ENCODE results near the gene COX14.

COX14 gene

DNA sequence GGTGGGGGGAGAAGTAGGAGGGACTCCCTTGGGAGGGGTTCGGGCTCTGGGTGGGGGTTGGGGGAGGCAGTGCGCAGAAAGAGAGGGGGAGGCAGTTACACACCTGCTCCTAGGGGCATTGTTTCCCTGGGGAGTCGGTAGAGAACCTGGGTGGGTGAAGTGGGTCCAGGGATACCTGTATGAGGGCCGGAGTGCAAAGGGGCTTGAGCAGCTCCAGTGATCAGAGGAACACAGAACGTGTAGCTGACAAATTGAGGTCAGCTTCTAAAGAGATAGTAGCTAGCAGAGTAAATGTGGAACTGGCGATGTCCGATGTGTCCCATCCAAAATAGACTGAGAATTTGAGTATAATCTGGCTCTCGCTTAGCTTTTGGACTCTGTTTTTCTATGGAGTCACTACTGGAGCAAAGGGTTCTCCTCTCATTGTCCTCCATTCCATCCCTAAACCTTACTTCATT is 26.4 kb upstream of the COX14 start:
- no peak for DNase-seq

- DNase-seq, result no peak
These were observed 25.9 kb upstream of the COX14 start for GRCh38 chr12:50086148-50086547.

DNA sequence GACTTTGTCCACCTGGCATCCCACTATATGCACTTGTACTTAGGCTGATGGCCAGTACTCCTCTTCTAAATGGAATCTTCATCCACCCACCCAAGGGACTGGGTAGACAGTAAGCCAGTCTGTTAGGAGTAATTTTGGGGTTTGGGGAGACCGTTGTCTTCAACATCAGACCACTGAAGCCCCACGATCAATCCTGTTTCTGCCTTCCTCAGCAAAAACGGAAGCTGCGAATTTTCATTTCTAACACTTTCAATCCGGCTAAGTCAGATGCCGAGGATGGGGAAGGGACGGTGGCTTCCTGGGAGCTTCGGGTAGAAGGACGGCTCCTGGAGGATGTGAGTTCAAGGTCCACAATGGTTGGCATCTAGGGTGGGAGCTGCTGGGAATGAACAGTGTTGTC is 24.9 kb upstream of the COX14 start:
- DNase-seq, result no peak

- DNase-seq, result no peak
These were observed 24.0 kb upstream of the COX14 start for GRCh38 chr12:50087995-50088394.

DNA sequence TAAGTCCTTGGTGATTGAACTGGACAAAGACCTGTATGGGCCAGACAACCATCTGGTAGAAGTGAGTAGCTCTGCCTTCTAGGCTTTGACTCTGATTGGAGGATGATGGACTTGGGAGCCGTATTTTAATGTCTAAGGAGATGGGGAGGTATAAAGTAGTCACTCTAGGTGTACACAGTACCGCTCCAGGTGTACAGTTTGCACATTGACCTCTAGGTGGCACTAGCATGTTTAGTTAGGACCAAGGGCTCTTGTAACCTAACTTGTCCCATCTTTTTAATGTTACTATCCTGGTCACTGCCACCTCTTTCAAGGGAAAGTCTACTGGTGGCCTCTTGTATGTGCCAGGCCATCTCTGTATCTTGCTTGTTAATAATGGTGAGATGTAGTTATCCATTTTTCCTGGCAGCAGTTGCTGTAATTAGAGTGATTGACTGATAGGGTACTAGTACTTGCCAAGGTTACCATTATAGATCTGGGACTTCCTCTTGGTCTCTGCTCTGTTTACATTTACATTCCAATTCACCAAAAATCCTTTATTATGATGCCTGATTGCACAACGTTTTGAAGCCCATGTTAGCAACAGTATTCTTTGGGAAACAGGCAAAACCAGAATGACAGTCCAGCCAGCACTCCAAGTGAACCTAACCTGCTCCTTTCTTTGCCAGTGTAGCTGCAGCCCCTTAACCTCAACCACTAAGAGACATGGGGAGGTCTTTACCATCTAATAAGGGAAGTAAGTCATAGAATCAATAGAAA is 23.3 kb upstream of the COX14 start:
- no peak for DNase-seq

DNA sequence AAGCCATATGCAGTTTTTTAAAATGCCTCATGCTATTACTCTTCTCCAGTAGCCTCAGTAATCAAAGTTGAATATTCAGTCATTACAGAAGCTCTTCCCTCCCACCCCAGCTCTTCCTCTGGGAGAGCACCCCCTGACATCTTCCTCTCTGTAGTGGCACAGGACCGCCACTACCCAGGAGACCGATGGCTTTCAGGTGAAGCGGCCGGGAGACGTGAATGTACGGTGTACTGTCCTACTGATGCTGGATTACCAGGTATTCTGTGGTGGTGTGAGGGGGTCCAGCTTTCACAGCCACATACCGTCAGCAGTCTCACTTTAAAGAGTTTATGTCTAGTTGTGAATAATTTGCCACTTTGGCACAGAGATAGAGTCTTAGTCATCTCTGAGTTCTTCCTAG is 22.3 kb upstream of the COX14 start:
- no peak for DNase-seq

- DNase-seq, result no peak
These were observed 21.6 kb upstream of the COX14 start for GRCh38 chr12:50090391-50090790.

- no peak for DNase-seq
These were observed 14.1 kb upstream of the COX14 start for GRCh38 chr12:50097952-50098351.

DNA sequence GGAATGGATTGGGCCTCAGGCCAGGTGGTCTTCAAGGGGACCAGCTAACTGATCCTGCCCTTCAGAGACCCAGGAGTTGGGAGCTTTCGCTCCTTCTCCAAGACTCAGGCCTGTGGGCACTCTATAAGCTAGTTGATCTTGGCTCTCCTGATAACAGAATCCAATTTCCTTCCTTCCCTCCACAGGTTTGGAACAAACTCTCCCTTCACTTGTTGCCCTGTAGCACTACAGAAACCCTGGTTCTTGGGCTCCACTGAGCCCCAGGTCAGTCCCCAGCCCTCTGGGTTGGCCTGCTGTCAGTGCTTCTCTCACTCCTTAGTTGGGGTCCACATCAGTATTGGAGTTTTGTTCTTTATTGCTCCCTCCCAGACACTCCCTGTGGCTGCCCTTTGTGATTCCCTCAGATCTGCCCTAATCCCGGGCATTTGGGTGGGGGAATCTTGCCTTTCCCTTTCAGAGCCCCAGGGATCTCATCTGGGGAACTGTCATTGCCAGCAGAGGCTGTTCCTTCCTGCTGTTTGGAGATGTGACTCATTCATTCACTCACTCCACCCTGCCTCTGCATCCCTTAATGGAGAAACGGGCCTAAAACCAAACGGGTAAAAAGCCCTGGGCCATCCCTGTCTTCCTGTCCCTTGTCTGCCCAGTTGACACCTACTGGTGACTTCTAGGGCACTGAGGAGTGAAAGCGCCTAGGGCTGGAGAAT is 12.6 kb upstream of the COX14 start:
- no peak for DNase-seq

- no peak for DNase-seq
These were observed 11.5 kb upstream of the COX14 start for GRCh38 chr12:50100561-50100960.

GRCh38 chr12:50101663-50102062 is 10.4 kb upstream of the COX14 start:
- no peak for DNase-seq

GRCh38 chr12:50102131-50102531 is 9.9 kb upstream of the COX14 start:
- no peak for DNase-seq

GRCh38 chr12:50102646-50103309 is 9.3 kb upstream of the COX14 start:
- no peak for DNase-seq

DNA sequence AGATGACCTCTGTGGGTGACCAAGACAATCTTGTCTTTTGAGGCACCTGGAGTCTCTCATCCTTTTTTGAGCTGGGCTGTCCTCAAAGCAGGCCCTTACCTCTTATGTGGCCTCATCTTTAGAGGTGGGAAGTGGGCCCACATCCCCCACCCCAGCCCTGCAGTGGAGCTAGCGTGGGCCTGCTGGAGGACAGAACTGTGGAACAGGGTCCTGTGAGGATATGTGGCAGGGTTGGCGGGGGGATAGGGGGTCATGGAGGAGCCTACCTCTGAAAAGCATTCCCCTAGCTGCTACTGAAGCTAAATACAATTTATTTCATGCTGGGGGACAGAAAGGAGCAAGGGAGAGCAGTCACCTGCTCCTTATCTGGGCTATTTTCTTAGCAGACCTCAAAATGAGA is 8.7 kb upstream of the COX14 start:
- DNase-seq, result no peak

- no peak for DNase-seq
These were observed 8.2 kb upstream of the COX14 start, which contains the start of gene GPD1 for GRCh38 chr12:50103767-50104321. Gene GPD1 (plus strand): TSS chr12:50104008. CDS start chr12:50104051, 43 bp downstream.

DNA sequence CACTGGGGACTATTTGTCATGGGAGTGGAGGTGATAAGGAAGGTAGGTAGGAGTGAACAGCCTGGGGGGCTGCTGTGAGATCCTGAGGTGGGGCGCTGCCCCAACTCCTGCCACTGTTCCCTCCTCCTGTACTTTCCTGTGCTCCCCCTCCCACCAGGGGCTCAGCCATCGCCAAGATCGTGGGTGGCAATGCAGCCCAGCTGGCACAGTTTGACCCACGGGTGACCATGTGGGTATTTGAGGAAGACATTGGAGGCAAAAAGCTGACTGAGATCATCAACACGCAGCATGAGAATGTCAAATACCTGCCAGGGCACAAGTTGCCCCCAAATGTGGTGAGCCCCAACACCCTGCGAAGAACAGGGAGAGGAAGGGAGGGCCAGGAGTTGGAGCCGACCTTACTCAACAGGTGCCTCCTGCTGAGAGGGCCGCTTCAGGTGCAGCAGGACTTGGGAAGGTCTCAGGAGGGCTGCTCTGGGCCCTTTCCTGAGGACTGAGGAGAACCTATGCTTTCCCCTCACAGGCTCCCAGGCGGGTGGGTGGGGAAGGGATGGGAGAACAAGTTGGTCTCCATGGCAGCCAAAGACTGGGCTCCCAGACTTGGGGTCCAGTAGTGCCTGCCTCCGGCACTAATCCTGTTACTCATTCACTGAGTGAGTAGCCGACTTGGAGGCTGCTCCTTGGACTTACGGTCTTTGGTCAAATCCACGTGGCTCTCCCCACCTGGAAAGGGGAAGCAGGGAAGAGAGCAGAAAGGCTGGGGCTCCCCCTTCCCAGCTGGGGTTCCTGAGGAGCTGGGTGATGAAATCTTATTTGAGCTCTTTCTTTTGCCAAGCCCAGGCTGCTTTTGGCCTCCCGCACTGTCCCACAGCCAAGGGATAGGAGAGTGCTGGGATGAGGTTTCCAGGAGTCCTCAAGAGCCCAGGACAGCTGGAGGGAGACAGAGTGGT is 7.3 kb upstream of the COX14 start:
- DNase-seq, result no peak

GRCh38 chr12:50105913-50106450 is 6.1 kb upstream of the COX14 start:
- DNase-seq, result no peak

DNA sequence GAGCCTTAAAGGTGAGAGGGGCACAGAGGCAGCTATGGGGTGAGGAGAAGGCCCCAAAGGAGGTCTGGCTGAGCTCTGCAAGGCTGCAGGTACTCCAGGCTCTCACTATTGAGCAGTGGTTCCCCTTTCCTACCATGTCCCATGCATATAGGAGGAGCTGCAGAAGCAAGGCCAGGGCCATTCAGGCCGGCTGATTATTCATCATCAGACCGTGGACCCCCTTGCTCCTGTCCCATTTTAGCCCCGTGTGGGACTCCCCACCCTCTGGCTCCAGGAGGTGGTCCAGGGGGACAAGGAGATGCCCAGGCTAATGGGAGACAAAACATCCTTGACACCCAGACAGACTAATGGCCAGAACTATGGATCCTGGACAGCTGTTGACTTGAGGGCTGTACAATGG is 5.1 kb upstream of the COX14 start:
- no peak for DNase-seq

GRCh38 chr12:50107416-50108268 is 4.4 kb upstream of the COX14 start:
- DNase-seq, result no peak

GRCh38 chr12:50109319-50109718 is 2.7 kb upstream of the COX14 start:
- DNase-seq, result no peak

- no peak for DNase-seq
These were observed 1.8 kb upstream of the COX14 start for GRCh38 chr12:50110127-50110761.
